T-helper 17 cell (primary cell): ENCODE data around the gene CCDC142. TPM values are rescaled to one million over a fixed set of nuclear protein-coding genes. Genes with fewer than 3 reads are reported as not detected.
"Not testable (repeated sequence)": the region's sequence is repeated elsewhere in the genome, so short reads cannot be mapped to it uniquely, and the experiment has no call there.

ENCODE experiments used
- ATAC-seq: fragments of 150-1000 bp; cut with Tn5 transposase; 2 replicates; pipeline ENCODE4 v1.10.0; 2021; ENCODE audit warnings: mild to moderate bottlenecking, moderate library complexity
- DNase-seq, 3 donors: peaks; one replicate each; pipeline versions ENCODE4 v3.0.0 to v3.0.0-alpha.2; 2020 to 2021
- H3K9me3 ChIP-seq: one replicate; pipeline ENCODE4 v1.7.0; 2013; ENCODE audit warnings: low read length, mild to moderate bottlenecking; ENCODE audit not compliant: control insufficient read depth, poor library complexity, severe bottlenecking
- H3K27ac Mint-ChIP-seq: one replicate; pipeline ENCODE4 v1.8.0; 2022; ENCODE audit warnings: mild to moderate bottlenecking, moderate library complexity, mixed read lengths
- H3K27me3 Mint-ChIP-seq: one replicate; pipeline ENCODE4 v1.8.0; 2022; ENCODE audit warnings: mixed read lengths
- H3K36me3 Mint-ChIP-seq: one replicate; pipeline ENCODE4 v1.8.0; 2022; ENCODE audit warnings: low read depth, mixed read lengths
- H3K4me1 Mint-ChIP-seq: one replicate; pipeline ENCODE4 v1.8.0; 2022; ENCODE audit warnings: mild to moderate bottlenecking, mixed read lengths
- H3K4me3 Mint-ChIP-seq: one replicate; pipeline ENCODE4 v1.8.0; 2022; ENCODE audit warnings: mild to moderate bottlenecking, moderate library complexity, mixed read lengths
- total RNA-seq, 4 donors: library from RNA in 2 of 4; stranded (reverse) in 2 of 4; gene quantifications; one replicate each; pipeline ENCODE4 v1.2.3 and lab custom pipeline; 2022 to 2026

The CCDC142 gene
- total RNA-seq, 2 donors from 2014 or later = 13.7 to 14.7 TPM

- ATAC-seq, H3K9me3 ChIP-seq, H3K27me3 Mint-ChIP-seq, H3K36me3 Mint-ChIP-seq, DNase-seq: not testable (repeated sequence)
- H3K4me1 Mint-ChIP-seq = peaks cover 53% of the 10 kb centered on the region
- peak overlapping the region; percentile 100 for H3K4me3 Mint-ChIP-seq
- H3K27ac Mint-ChIP-seq = peak overlapping the region; percentile 100
These were observed 22.6 kb downstream of the CCDC142 start for GRCh38 chr2:74460187-74460586.

DNA sequence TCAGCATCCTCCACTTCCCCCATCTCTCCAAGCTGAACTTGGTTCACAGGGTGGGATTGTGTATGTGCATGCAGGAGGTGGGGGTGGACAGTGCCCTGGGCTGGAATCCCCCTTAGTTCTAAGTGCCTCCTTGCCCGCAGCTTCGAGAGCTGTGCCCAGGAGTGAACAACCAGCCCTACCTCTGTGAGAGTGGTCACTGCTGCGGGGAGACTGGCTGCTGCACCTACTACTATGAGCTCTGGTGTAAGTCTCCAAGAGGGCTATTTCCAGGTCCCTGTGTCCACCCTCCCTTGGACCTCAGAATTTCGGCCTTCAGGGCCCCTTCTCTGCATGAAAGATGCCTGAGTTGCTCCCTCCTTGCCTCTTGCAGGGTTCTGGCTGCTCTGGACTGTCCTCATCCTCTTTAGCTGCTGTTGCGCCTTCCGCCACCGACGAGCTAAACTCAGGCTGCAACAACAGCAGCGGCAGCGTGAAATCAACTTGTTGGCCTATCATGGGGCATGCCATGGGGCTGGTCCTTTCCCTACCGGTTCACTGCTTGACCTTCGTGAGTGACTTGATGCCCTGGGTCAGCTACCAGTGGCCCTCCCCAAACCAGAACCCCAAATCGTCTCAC lies 23.2 kb downstream of the CCDC142 start:
- not testable (repeated sequence) for ATAC-seq, H3K27me3 Mint-ChIP-seq, H3K36me3 Mint-ChIP-seq, DNase-seq, H3K9me3 ChIP-seq
- peaks cover 57% of the 10 kb centered on the region for H3K4me1 Mint-ChIP-seq
- H3K27ac Mint-ChIP-seq = peak overlapping the region; percentile 100
- H3K4me3 Mint-ChIP-seq = peak overlapping the region; percentile 100

DNA sequence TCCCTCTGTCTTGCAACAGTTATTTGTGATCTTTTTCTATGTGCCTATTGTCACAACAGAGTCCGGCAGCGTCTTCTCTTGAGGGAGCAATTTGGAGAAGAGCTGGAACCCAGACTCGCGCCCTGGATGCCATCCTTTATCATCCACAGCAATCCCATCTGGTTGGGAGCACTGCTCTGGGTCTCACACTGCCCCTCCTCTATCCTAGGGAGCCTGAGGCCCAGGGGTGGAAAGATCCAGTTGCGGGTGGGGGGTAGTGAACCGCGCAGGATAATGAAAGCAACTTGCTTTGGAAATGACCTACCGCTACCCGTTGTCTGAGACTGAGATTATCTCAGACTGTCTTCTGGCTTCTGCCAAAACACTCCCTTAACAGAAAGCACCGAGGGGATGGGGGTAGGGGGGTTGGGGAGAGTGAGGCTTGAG lies 23.8 kb downstream of the CCDC142 start:
- no peaks in the 10 kb centered on the region for H3K9me3 ChIP-seq
- ATAC-seq (no peak), DNase-seq (no peak)
- peak overlapping the region; percentile 100 for H3K27ac Mint-ChIP-seq
- no peaks in the 10 kb centered on the region for H3K27me3 Mint-ChIP-seq
- peaks cover 10% of the 10 kb centered on the region for H3K36me3 Mint-ChIP-seq
- H3K4me1 Mint-ChIP-seq = peaks cover 58% of the 10 kb centered on the region
- H3K4me3 Mint-ChIP-seq = peak overlapping the region; percentile 100

- peak; percentile 84 for ATAC-seq
- no peaks in the 10 kb centered on the region for H3K9me3 ChIP-seq
- Mint-ChIP-seq H3K4me1 (peaks cover 56% of the 10 kb centered on the region), H3K27ac (peak within 1 kb of the TSS; percentile 100), H3K36me3 (peaks cover 10% of the 10 kb centered on the region), H3K27me3 (no peaks in the 10 kb centered on the region), H3K4me3 (peak within 1 kb of the TSS; percentile 100)
- DNase-seq = peak; percentile 89 to 98 (median 96)
These were observed 24.5 kb downstream of the CCDC142 start, which contains the start of gene WBP1 for GRCh38 chr2:74458132-74458937. Gene WBP1 (plus strand): TSS chr2:74458438. CDS start chr2:74458603, 165 bp downstream.

DNA sequence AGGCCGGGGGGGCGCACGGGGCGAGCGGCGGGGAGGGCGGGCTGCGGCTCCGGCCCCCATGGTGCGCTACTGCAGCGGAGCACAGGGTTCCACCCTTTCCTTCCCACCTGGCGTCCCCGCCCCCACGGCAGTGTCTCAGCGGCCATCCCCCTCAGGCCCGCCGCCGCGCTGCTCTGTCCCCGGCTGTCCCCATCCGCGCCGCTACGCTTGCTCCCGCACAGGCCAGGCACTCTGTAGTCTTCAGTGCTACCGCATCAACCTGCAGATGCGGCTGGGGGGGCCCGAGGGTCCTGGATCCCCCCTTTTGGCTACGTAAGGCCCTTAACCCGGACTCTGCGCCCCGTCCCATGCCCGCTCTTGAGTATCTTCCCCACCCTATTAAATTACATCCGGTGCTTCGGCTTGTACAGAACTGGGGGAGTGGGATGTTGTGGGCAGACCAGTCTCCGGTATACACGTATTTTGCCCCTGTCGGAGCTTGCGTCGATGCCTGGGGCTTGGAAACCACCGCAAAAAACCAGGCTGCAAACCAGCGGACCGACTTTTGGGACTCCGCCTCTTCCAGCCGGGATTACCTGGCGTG lies 25.2 kb downstream of the CCDC142 start:
- no peaks in the 10 kb centered on the region for H3K27me3 Mint-ChIP-seq
- H3K9me3 ChIP-seq = no peaks in the 10 kb centered on the region
- H3K36me3 Mint-ChIP-seq = peaks cover 10% of the 10 kb centered on the region
- H3K27ac Mint-ChIP-seq = peak overlapping the region; percentile 100
- peak; percentile 67 for ATAC-seq
- H3K4me3 Mint-ChIP-seq = peak overlapping the region; percentile 100
- DNase-seq = peak; percentile 70 to 75 (median 72)
- H3K4me1 Mint-ChIP-seq = peaks cover 57% of the 10 kb centered on the region

DNA sequence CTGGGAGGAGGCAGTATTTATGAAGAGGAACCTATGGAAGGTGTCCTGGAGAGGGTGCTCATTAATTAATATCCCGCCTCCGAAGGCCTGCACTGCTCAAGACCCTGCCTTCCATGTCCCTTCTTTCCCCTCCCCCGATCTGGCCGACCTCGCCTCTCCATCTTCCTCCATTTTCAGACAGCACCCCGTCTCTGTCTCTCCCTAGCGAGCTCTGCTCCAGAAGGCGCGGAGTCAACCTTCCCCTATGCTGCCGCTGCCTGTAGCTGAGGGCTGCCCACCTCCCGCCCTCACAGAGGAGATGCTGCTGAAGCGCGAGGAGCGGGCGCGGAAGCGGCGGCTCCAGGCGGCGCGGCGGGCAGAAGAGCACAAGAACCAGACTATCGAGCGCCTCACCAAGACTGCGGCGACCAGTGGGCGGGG lies 25.7 kb downstream of the CCDC142 start:
- no peak for ATAC-seq
- peaks cover 10% of the 10 kb centered on the region for H3K36me3 Mint-ChIP-seq
- peaks cover 59% of the 10 kb centered on the region for H3K4me1 Mint-ChIP-seq
- peak overlapping the region; percentile 100 for H3K27ac Mint-ChIP-seq
- DNase-seq = no peak
- no peaks in the 10 kb centered on the region for H3K27me3 Mint-ChIP-seq
- no peaks in the 10 kb centered on the region for H3K9me3 ChIP-seq
- peak overlapping the region; percentile 100 for H3K4me3 Mint-ChIP-seq

GRCh38 chr2:74454654-74455511 lies 27.9 kb downstream of the CCDC142 start, which contains the start of gene INO80B:
Gene INO80B (plus strand): TSS chr2:74455087. CDS start chr2:74455117, 30 bp downstream.
- no peaks in the 10 kb centered on the region for H3K9me3 ChIP-seq

GRCh38 chr2:74450570-74451190 lies 32.1 kb downstream of the CCDC142 start:
- ATAC-seq (no peak), DNase-seq (no peak)
- H3K27me3 Mint-ChIP-seq = peaks cover 7% of the 10 kb centered on the region
- H3K27ac Mint-ChIP-seq = no peak overlapping the region
- peaks cover 5% of the 10 kb centered on the region for H3K36me3 Mint-ChIP-seq
- peaks cover 23% of the 10 kb centered on the region for H3K4me1 Mint-ChIP-seq
- H3K9me3 ChIP-seq = no peaks in the 10 kb centered on the region
- no peak overlapping the region for H3K4me3 Mint-ChIP-seq

More at GRCh38 chr2:74454654-74455511, 27.9 kb downstream of the CCDC142 start, which contains the start of gene INO80B:
- peaks cover 10% of the 10 kb centered on the region for H3K36me3 Mint-ChIP-seq
- peaks cover 58% of the 10 kb centered on the region for H3K4me1 Mint-ChIP-seq
- peak within 1 kb of the TSS; percentile 100 for H3K27ac Mint-ChIP-seq
- ATAC-seq (peak; percentile 43), DNase-seq (peak; percentile 82 to 95 (median 93))
- H3K27me3 Mint-ChIP-seq = no peaks in the 10 kb centered on the region
- peak within 1 kb of the TSS; percentile 100 for H3K4me3 Mint-ChIP-seq

GRCh38 chr2:74448771-74449170 lies 34.0 kb downstream of the CCDC142 start:
- H3K9me3 ChIP-seq = no peaks in the 10 kb centered on the region
- Mint-ChIP-seq H3K4me1 (peaks cover 8% of the 10 kb centered on the region), H3K4me3 (no peak overlapping the region), H3K27me3 (peaks cover 23% of the 10 kb centered on the region), H3K27ac (no peak overlapping the region), H3K36me3 (no peaks in the 10 kb centered on the region)
- no peak for ATAC-seq
- no peak for DNase-seq

DNA sequence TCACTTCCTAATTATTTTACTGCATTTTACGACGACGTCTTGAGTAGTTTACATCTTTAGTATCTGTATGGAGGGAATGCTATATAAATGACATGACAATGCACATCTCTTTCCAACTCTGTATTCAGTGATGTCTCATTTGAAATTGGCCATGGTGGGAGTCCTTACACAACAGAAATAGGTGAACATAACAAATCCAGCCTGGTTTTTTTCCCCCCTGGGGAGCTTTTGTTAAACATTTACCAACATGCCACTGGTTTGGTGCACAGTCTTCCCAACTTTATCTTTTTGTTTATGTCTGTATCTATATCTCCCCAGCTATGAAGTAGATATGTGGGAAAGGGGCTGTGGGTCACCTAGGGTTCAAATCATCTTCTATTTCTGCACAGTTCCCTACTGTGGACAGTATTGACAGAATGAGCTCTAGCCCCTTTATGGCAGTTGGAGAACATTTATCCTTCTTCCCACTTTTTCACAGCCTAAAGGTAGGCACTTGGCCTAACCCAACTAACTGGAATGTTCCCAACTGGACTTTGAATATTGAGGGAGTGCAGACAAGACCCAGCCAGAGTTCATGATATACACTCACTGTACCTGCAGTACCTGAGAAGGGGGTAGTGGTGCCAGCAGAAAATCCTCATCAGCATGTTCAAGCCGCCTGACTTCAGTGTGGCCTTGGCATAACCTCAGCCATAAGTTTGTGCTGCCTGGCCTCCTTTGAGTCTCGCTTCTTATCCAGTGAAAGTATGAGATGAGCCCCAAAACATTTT lies 35.4 kb downstream of the CCDC142 start:
- H3K27ac Mint-ChIP-seq = no peak overlapping the region
- no peaks in the 10 kb centered on the region for H3K9me3 ChIP-seq
- no peak overlapping the region for H3K4me3 Mint-ChIP-seq
- H3K36me3 Mint-ChIP-seq = no peaks in the 10 kb centered on the region
- H3K27me3 Mint-ChIP-seq = peaks cover 24% of the 10 kb centered on the region
- DNase-seq = no peak
- peaks cover 1% of the 10 kb centered on the region for H3K4me1 Mint-ChIP-seq
- no peak for ATAC-seq

DNA sequence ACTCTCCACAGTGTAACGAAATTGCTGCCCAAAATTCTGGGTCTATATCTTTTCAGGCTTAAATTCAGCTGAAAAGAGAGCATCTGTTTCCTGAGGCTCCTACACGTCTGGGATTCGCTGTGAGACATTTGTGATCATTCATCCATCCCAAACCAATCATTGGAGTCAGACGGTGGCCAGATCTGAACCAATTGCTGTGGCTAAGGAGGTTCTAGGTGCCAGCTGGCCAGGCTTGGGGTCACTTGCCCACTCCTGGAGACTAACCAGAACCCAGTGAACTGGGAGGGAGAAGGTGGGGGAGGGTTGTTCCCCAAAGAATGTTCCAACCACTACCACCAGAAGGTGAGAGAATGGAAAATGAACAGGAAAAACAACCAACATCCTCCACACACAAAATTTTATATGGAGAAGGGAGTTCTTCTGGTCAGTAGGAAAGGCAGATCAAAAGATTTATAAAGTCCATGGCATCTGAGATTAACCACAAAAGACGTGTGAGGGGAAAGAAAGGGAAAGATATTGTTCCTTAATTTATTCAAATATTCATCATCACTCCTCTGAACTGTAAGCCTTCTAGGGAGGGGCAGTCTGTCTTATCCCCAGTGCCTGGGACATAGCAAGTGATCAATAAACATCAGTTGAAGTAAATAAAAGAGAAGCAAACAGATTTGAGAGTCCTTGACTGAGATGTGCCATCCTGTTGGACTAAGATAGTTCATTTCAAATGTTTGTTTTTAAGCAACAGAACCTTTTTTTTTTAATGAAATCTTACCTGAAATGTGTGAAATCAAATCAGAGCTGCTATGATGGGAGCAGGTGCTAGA lies 38.1 kb downstream of the CCDC142 start:
- ATAC-seq (no peak), DNase-seq (no peak)
- no peaks in the 10 kb centered on the region for H3K9me3 ChIP-seq
- Mint-ChIP-seq H3K27me3 (peaks cover 38% of the 10 kb centered on the region), H3K27ac (no peak overlapping the region), H3K4me3 (no peak overlapping the region), H3K36me3 (no peaks in the 10 kb centered on the region), H3K4me1 (peaks cover 2% of the 10 kb centered on the region)
